HepG2 (cell line): ENCODE data around the gene AK3. TPM values are rescaled to one million over a fixed set of nuclear protein-coding genes. Genes with fewer than 3 reads are reported as not detected.

Experiments used
- ASH2L ChIP-seq: fragments of 300-600, 200-600 bp; sonication (generic); IDR thresholded peaks from 2 replicates; pipeline ENCODE4 v1.7.0; 2017; ENCODE audit warnings: low read depth, mild to moderate bottlenecking, moderate library complexity, mixed read lengths, low read length; ENCODE audit not compliant: insufficient read length
- CTCF ChIP-seq: sonication (generic); formaldehyde crosslinking; IDR thresholded peaks from 2 replicates; pipeline ENCODE4 v1.5.0; 2020; ENCODE audit warnings: mild to moderate bottlenecking, missing genetic modification reagents, moderate library complexity
- ELF1 ChIP-seq: sonication (generic); formaldehyde crosslinking; IDR thresholded peaks from 2 replicates; pipeline ENCODE4 v1.4.0; 2020; ENCODE audit warnings: missing genetic modification reagents
- ELF4 ChIP-seq: sonication (generic); formaldehyde crosslinking; IDR thresholded peaks from 2 replicates; pipeline ENCODE4 v1.5.0; 2020; ENCODE audit warnings: missing genetic modification reagents, mild to moderate bottlenecking, moderate library complexity, borderline replicate concordance
- FOXA1 ChIP-seq, 2 experiments: fragments of 450-650 bp in 1 of 2; sonication (generic) in 1 of 2; formaldehyde crosslinking in 1 of 2; IDR thresholded peaks; 2 replicates each; pipeline versions ENCODE4 v1.4.0 to v1.6.1; 2016 to 2020; ENCODE audit warnings: missing genetic modification reagents in 1 of 2
- FOXO4 ChIP-seq: sonication (generic); formaldehyde crosslinking; conservative IDR thresholded peaks from 2 replicates; pipeline ENCODE4 v1.8.1; 2023; ENCODE audit warnings: missing genetic modification reagents
- HMGXB4 ChIP-seq, 2 experiments: sonication (generic) in 1 of 2; formaldehyde crosslinking in 1 of 2; IDR thresholded peaks; 2 replicates each; pipeline versions ENCODE4 v1.4.0 to v1.6.1; 2018 to 2020; ENCODE audit warnings: missing genetic modification reagents in 2 of 2, borderline replicate concordance in 1 of 2, low read depth in 1 of 2, mild to moderate bottlenecking in 1 of 2, missing biosample characterization in 1 of 2
- KLF9 ChIP-seq: IDR thresholded peaks from 2 replicates; pipeline ENCODE4 v1.6.1; 2016; ENCODE audit warnings: low read depth
- MEIS1 ChIP-seq: sonication (generic); formaldehyde crosslinking; IDR thresholded peaks from 2 replicates; pipeline ENCODE4 v1.9.0; 2021; ENCODE audit warnings: mild to moderate bottlenecking, missing genetic modification reagents, moderate library complexity, borderline replicate concordance
- NR2F6 ChIP-seq, 2 experiments: IDR thresholded peaks; 2 replicates each; pipeline ENCODE4 v1.6.1; 2016; ENCODE audit warnings: antibody characterized with exemption in 1 of 2, mild to moderate bottlenecking in 1 of 2
- POGZ ChIP-seq: sonication (generic); formaldehyde crosslinking; IDR thresholded peaks from 2 replicates; pipeline ENCODE4 v1.4.0; 2020; ENCODE audit warnings: mild to moderate bottlenecking, missing genetic modification reagents
- RAD21 ChIP-seq: fragments of 450-650 bp; formaldehyde crosslinking; IDR thresholded peaks from 2 replicates; pipeline ENCODE4 v1.5.0; 2020; ENCODE audit warnings: mild to moderate bottlenecking
- RXRA ChIP-seq: sonication (generic); formaldehyde crosslinking; IDR thresholded peaks from 2 replicates; pipeline ENCODE4 v1.5.1; 2020; ENCODE audit warnings: missing genetic modification reagents
- TARDBP ChIP-seq: sonication (generic); formaldehyde crosslinking; IDR thresholded peaks from 2 replicates; pipeline ENCODE4 v1.8.0; 2022; ENCODE audit warnings: mild to moderate bottlenecking, missing genetic modification reagents
- TOE1 ChIP-seq: sonication (generic); formaldehyde crosslinking; IDR thresholded peaks from 2 replicates; pipeline ENCODE4 v1.4.0; 2020; ENCODE audit warnings: mild to moderate bottlenecking, missing genetic modification reagents
- ZNF17 ChIP-seq: sonication (generic); formaldehyde crosslinking; IDR thresholded peaks from 2 replicates; pipeline ENCODE4 v1.5.0; 2020; ENCODE audit warnings: mild to moderate bottlenecking, missing genetic modification reagents
- ZSCAN12 ChIP-seq: sonication (generic); formaldehyde crosslinking; IDR thresholded peaks from 2 replicates; pipeline ENCODE4 v1.9.0; 2021; ENCODE audit warnings: mild to moderate bottlenecking, missing genetic modification reagents
- polyA plus RNA-seq, 8 experiments: library from polyadenylated mRNA; depleted of rRNA in 3 of 8; stranded (reverse) in 7 of 8; unstranded in 1 of 8; fragments of >200 nt; fragmentation: Illumina TruSeq in 4 of 8; extraction: Trizol in 4 of 8; gene quantifications; 2 replicates each; pipeline versions ENCODE4 v1.2.1 to v1.2.3, GENCODE V29; 2011 to 2016; ENCODE audit warnings: low read depth in 4 of 8, missing spikeins in 1 of 8, mixed read lengths in 1 of 8; ENCODE audit not compliant: insufficient read depth in 1 of 8
- total RNA-seq, 5 experiments: library from RNA; depleted of rRNA; stranded (reverse); fragments of >200 nt; fragmentation: Illumina TruSeq; extraction: Trizol; gene quantifications; 2 replicates each; pipeline ENCODE4 v1.2.3, GENCODE V29; 2016; ENCODE audit warnings: low read depth in 1 of 5
- TF ChIP-seq, protein P1 (sequence below): sonication (generic); formaldehyde crosslinking; IDR thresholded peaks from 2 replicates; pipeline ENCODE4 v1.5.0; 2020; ENCODE audit warnings: mild to moderate bottlenecking, missing genetic modification reagents

The AK3 gene
- total and polyA plus RNA-seq, 2 of the 13 experiments (the other 11 are each of a cell fraction or from before 2014, with no cell fraction given): 76.8 to 109 TPM

DNA sequence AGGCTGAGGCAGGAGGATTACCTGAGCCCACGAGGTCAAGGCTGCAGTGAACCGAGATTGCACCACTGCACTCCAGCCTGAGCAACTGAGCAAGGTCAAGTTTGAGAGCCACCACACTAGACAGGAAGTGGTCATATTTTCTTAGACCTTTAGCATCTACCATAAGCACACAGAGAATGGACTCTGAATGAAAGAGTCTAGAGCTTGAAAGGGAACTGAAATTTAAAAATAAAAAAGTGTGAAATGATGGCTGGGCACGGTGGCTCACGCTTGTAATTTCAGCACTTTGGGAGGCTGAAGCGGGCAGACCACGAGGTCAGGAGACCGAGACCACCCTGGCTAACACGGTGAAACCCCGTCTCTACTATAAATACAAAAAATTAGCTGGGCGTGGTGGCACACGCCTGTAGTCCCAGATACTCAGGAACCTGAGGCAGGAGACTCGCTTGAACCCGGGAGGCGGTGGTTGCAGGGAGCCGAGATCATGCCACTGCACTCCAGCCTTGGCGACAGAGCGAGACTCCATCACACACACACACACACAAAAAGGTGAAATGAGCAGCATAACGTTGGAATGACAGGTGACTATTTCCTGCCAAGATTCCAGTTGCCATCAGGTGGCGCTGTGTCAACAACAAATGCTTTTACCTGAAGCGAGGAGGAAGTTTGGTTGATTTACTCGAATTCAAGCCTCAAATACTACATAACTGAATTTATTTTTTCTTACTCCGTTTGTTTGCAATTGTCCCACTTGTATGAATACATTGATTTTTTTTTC lies 21.3 kb upstream of the AK3 start (continued):
- TF ChIP-seq ZNF17 (CRISPR knock-in tag) (no peak), HMGXB4 (CRISPR knock-in tag; IDR thresholded peaks at IDR 0.05; ENCODE audit: borderline replicate concordance in 1 of 2, low read depth in 1 of 2) (peak; percentile 37 to 48; a peak in 2 of 4 replicates), TARDBP (CRISPR knock-in tag) (no peak), FOXA1 (IDR thresholded peaks at IDR 0.05) (no peak), FOXA1 (CRISPR knock-in tag; IDR thresholded peaks at IDR 0.05) (peak; percentile 2; the same call in 1 of the 2 replicates), FOXO4 (CRISPR knock-in tag) (no peak), ELF1 (CRISPR knock-in tag) (no peak), KLF9 (CRISPR knock-in tag) (0 out of 2 replicates have a peak, but pooled peaks have one; percentile 50), TOE1 (no peak), MEIS1 (CRISPR knock-in tag) (peak; percentile 51; the same call in 1 of the 2 replicates), ZSCAN12 (no peak), RAD21 (CRISPR knock-in tag) (peak; percentile 81), ELF4 (CRISPR knock-in tag) (no peak), POGZ (CRISPR knock-in tag) (no peak), ASH2L (no peak), RXRA (CRISPR knock-in tag) (peak; percentile 83), CTCF (CRISPR knock-in tag) (peak; percentile 94), NR2F6 (IDR thresholded peaks at IDR 0.05) (no peak), NR2F6 (CRISPR knock-in tag; IDR thresholded peaks at IDR 0.05) (peak; percentile 42; the same call in 1 of the 2 replicates)
- TF ChIP-seq, protein P1, sequence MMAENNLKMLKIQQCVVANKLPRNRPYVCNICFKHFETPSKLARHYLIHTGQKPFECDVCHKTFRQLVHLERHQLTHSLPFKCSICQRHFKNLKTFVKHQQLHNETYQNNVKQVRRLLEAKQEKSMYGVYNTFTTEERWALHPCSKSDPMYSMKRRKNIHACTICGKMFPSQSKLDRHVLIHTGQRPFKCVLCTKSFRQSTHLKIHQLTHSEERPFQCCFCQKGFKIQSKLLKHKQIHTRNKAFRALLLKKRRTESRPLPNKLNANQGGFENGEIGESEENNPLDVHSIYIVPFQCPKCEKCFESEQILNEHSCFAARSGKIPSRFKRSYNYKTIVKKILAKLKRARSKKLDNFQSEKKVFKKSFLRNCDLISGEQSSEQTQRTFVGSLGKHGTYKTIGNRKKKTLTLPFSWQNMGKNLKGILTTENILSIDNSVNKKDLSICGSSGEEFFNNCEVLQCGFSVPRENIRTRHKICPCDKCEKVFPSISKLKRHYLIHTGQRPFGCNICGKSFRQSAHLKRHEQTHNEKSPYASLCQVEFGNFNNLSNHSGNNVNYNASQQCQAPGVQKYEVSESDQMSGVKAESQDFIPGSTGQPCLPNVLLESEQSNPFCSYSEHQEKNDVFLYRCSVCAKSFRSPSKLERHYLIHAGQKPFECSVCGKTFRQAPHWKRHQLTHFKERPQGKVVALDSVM: peak; percentile 85; the same call in 1 of the 2 replicates
- TF ChIP-seq, all 625 proteins: peak for 49
